HG03469 (cell line): ENCODE data around the gene SMIM29.
"Not testable (repeated sequence)": the region's sequence is repeated elsewhere in the genome, so short reads cannot be mapped to it uniquely, and the experiment has no call there.

Experiments used
- ATAC-seq: cut with Tn5 transposase; IDR thresholded peaks from one replicate; pipeline ENCODE4 v1.9.1; 2021; ENCODE audit warnings: mild to moderate bottlenecking, moderate library complexity, moderate number of reproducible peaks; ENCODE audit not compliant: unreplicated experiment

The SMIM29 gene

DNA sequence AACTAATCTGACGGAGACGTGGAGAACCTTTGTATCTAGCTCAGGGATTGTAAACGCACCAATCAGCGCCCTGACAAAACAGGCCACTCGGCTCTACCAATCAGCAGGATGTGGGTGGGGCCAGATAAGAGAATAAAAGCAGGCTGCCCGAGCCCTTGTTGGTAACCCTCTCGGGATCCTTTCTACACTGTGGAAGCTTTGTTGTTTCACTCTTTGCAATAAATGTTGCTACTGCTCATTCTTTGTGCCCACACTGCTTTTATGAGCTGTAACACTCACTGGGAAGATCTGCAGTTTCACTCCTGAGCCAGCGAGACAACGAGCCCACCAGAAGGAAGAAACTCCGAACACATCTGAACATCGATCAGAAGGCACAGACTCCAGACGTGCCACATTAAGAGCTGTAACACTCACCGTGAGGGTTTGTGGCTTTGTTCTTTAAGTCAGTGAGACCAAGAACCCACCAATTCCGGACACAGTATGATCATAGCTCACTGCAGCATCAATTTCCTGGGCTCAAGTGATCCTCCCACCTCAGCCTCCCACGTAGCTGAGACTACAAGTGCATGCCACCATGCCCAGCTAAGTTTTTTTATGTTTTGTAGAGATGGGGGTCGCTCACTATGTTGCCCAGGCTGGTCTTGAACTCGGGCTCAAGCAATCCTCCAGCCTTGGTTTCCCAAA lies 21.0 kb upstream of the SMIM29 start:
- not testable (repeated sequence) for ATAC-seq

DNA sequence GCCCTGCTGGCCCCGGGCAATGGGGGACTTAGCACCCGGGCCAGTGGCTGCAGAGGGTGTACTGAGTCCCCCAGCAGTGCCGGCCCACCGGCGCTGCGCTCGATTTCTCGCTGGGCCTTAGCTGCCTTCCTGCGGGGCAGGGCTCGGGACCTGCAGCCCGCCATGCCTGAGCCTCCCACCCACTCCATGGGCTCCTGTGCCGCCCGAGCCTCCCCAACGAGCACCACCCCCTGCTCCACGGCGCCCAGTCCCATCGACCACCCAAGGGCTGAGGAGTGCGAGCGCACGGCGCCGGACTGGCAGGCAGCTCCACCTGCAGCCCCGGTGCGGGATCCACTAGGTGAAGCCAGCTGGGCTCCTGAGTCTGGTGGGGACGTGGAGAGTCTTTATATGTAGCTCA lies 20.3 kb upstream of the SMIM29 start:
- ATAC-seq: not testable (repeated sequence)

DNA sequence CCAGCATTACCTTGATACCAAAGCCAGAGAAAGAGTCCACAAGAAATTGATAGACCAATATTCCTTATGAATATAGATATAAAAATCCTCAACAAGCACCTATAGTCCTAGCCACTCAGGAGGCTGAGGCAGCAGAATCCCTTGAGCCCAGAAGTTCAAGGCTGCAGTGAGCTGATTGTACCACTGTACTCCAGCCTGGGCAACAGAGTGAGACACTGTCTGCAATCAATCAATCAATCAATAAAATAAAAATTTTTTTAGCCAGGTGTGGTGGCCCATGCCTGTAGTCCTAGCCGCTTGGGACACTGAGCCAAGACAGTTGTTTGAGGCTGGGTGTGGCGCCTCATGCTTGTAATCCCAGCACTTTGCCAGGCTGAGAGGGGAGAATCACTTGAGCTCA lies 18.9 kb upstream of the SMIM29 start:
- ATAC-seq: no peak

DNA sequence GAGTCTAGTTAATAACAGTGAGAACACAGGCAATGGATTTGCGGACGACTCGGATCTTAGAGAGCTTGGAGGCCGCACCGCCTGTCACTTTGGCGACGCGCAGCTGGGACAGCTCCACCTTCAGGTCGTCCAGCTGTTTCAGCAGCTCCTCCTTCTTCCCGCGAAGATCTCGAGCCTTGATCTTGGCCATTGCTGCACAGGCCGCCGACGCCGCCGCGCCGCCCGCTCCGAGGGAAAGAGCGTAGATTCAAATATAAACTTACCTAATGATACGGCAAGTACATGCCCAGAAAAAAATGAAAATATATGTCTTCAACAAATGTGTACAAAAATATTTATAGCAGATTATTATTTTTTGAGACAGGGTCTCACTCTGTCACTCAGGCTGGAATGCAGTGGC lies 14.7 kb upstream of the SMIM29 start:
- ATAC-seq: not testable (repeated sequence)

DNA sequence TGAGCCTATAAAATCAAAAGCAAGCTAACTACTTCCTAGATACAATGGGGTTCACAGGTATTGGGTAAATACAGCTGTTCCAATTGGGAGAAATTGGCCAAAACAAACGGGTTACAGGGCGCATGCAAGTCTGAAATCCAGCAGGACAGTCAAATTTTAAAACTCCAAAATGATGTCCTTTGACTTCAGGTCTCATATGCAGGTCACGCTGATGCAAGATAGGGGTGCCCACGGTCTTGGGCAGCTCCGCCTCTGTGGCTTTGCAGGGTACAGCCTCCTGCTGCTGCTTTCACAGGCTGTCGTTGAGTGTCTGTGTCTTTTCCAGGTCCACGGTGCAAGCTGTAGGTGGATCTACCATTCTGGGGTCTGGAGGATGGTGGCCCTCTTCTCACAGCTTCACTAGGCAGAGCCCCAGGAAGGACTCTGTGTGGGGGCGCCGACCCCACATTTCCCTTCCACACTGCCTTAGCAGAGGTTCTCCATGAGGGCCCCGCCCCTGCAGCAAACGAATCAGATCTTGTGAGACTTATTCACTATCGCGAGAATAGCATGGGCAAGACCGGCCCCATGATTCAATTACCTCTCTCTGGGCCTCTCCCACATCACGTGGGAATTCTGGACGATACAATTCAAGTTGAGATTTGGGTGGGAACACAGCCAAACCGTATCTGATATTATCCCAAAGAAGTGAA lies 11.9 kb upstream of the SMIM29 start:
- ATAC-seq: no peak

DNA sequence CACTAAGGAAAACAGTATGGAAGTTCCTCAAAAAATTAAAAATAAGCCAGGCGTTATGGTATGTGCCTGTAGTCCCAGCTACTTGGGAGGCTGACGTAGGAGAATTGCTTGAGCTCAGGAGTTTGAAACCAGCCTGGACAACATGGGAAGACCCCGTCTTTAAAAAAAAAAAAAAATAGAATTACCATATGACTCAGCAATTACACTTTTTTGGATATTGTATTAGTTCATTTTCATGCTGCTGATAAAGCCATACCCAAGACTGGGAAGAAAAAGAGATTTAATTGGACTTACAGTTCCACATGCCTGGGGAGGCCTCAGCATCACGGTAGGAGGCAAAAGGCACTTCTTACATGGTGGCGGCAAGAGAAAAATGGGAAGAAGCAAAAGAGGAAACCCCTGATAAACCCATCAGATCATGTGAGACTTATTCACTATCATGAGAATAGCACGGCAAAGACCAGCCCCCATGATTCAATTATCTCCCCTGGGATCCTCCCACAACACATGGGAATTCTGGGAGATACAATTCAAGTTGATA lies 10.8 kb upstream of the SMIM29 start:
- ATAC-seq: no peak

DNA sequence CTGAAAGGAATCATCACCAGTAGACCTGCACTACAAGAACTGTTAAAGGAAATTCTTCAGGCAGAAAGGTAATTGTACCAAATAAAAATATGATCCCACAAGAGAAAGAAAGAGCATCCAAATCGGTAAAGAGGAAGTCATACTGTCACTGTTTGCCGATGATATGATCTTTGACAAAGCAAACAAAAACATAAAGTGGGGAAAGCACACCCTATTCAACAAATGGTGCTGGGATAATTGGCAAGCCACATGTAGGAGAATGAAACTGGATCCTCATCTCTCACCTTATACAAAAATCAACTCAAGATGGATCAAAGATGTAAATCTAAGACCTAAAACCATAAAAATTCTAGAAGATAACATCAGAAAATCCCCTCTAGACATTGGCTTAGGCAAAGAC lies 3.6 kb upstream of the SMIM29 start:
- not testable (repeated sequence) for ATAC-seq

DNA sequence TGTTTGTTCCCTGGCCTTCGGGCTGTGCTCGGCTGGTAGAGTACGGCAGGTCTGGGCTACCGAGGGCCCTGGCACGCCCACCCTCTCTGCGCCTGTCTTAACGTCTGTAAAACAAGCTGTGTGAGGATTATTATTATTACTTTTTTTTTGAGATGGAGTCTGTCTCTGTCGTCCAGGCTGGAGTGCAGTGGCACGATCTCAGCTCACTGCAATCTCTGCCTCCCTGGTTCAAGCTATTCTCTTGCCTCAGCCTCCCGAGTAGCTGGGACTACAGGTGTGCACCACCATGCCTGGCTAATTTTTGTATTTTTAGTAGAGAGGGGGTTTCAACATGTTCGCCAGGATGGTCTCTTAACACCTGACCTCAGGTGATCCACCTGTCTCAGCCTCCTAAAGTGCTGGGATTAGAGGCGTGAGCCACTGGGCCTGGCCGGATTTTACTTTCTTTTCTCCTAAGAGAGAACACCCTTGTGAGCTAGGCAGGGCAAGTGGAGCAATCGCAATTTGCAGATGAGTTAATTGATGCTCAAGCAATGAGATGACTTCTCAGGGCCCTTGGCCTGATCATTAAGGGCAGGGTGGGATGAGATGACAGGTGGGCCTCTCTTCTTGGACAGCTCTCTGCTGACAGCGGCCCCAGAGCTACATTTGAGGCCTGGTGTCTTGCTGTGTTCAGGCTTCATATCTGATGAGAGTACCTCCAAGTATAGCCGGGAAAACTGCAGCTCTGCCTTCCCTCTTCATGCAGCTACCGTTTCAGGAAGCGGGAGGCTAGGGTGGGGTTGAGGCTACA lies 859 bp upstream of the SMIM29 start:
- no peak for ATAC-seq

DNA sequence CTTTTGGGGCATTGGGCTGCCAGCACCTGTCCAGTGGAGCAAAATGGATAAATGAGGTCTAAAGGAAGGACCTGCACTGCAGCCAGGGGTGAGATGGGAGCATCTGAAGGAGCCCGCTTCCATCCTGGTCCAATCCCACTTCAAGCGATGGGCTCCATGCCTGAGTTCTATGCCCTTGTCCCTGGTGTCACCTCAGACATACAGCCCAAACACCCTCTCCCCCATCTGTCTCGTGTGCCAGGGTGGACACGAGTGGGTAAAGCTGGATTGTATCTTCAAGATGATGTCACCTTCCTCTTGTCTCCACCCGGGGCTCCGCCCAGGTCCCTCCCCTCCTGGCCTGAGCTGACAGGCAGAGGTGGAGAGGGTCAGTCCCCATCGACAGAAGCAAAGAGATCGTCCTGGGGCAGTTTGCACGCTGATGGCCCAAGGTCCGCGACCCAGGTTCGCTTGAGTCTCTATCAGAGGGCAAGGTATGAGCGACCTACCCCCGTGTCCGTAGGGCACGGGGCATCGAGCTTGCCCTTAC lies 544 bp downstream of the SMIM29 start:
- ATAC-seq: no peak

DNA sequence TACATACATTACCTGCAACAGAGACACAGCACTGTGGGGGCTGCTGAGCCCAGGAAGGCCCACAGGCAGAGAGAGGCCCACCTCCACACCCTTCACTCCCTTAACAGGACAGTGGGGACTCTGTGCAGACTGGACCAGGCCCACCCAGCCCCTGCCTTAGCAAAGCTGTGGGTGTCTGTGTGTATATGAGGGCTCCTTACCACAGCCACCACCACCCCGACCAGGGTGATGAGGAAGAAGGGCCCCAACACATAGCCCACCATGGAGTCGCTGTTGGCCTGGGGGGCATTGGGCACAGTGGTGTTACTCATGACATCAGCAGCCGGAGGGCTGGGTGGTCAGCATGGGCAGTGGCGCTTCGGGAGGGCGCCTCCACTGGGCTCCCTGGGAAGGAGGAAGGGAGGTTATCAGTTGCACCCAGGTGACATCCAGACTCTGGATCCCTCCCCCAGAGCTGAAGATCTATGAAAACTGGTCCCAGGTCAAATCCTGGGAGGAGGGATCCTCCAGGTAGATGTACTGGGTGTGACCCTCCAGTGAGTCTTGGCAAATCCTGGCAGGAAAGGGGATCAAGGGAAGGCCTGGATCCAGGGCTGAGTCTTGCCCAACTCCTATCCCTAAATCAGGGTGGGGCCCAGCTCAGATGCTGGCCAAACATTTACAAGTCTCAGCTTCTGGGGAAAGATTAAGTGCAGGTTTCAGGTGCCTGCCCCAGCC lies 1.2 kb downstream of the SMIM29 start:
- ATAC-seq: no peak

DNA sequence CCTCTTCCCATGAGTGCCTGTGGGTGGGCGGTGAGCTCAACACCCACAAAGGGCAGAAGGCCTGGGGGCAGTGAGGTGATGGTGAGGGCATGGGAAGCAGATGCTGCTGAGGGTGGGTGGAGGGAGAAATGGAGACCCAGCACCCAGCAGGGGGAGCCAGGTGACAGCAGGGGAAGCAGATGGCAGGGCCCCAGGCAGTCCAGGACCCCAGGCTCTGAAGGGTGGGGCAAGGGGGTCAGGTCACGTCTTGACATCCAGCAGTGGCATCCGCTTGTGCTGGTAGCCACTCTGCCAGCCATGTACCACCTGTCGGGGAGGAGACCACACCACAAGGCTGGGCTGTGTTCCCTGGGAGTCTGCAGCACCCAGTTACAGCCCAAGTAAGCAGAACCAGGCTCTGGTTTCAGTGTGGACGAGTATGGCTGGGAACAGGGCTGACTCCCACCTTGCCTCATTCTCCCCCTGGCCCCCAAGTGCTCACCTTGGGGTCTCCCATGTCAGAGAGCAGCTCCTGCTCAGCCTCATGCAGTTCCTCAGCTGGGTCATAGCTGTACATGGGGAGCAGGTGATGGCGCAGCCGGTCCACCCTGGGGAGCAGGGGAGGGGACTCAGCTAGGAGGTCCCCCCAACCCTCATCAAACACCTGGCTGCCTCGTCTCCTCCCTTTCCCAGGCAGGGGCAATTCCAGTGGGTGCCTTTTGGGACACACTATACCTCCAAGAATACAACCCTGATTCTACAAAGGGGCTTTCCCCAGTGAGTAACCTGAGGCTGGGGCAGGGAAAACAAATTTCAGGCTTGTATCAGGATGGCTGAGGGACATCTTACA lies 2.0 kb downstream of the SMIM29 start:
- ATAC-seq: no peak

DNA sequence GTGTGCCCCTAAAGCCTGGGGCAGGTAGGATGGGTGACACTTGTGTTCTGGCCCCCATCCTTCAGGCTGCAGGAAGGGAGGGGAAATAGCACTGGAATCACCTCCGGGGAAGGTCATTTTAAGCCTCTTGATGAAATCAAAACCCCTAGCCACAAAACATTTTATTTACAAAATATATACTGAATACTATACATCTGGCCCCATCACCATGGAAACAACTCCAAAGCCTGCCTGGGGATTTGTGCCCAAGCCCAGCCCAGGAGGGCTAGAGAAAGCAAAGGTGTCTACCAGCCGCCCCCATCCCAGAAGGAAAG lies 2.6 kb downstream of the SMIM29 start:
- ATAC-seq: no peak

DNA sequence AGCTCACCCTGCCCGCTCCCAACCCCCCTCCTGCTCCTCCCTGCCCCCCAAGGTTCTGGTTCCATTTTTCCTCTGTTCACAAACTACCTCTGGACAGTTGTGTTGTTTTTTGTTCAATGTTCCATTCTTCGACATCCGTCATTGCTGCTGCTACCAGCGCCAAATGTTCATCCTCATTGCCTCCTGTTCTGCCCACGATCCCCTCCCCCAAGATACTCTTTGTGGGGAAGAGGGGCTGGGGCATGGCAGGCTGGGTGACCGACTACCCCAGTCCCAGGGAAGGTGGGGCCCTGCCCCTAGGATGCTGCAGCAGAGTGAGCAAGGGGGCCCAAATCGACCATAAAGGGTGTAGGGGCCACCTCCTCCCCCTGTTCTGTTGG lies 3.1 kb downstream of the SMIM29 start:
- ATAC-seq: not testable (repeated sequence)

DNA sequence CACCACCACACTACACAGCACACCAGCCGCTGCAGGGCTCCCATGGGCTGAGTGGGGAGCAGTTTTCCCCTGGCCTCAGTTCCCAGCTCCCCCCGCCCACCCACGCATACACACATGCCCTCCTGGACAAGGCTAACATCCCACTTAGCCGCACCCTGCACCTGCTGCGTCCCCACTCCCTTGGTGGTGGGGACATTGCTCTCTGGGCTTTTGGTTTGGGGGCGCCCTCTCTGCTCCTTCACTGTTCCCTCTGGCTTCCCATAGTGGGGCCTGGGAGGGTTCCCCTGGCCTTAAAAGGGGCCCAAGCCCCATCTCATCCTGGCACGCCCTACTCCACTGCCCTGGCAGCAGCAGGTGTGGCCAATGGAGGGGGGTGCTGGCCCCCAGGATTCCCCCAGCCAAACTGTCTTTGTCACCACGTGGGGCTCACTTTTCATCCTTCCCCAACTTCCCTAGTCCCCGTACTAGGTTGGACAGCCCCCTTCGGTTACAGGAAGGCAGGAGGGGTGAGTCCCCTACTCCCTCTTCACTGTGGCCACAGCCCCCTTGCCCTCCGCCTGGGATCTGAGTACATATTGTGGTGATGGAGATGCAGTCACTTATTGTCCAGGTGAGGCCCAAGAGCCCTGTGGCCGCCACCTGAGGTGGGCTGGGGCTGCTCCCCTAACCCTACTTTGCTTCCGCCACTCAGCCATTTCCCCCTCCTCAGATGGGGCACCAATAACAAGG lies 3.6 kb downstream of the SMIM29 start:
- not testable (repeated sequence) for ATAC-seq

DNA sequence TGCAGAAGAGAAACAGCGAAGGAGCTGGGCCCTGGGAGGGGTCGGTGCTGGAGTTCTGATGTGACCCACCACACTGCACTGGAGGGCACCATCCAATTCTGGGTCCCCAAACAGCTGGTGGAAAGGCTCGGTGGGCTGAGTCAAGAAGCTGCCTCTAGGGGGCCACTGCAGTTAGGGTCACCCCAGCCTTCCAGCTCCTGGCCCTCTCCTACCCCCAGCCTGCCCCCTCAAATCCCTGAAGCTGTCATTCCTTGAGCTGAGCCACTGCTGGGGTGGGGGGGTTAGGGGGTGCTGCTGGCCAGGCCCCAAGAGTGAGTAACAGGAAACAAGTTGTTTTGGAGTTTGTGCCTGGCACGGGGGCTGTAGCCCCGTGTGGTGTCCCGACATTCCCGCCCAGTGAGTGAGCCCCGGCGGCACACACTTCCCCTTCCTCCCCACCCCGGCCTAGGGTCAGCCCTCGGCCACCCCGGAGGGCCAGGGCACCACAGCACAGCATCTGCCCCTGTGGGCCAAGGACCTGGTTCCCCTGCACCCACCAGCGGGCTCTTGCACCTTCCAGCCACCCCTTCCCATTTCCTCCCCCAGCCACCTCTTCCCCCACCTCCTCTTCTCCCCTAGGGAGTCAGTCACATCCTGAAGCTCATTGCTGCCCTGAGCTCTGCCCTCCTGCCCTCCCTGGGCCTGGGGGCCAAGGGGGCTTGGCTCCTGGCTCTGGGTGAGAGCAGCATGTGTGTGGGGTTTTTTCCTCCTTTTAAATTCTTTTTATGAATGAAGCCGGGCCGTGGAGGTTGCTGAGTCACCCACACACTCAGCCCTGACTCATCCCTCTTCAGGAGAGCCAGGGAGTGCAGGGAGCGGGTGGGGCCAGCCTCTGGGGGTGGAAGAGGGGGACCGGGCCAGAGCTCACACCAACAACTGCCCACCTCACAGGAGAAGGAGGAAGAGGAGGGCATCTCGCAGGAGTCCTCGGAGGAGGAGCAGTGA lies 4.6 kb downstream of the SMIM29 start:
- no peak for ATAC-seq

DNA sequence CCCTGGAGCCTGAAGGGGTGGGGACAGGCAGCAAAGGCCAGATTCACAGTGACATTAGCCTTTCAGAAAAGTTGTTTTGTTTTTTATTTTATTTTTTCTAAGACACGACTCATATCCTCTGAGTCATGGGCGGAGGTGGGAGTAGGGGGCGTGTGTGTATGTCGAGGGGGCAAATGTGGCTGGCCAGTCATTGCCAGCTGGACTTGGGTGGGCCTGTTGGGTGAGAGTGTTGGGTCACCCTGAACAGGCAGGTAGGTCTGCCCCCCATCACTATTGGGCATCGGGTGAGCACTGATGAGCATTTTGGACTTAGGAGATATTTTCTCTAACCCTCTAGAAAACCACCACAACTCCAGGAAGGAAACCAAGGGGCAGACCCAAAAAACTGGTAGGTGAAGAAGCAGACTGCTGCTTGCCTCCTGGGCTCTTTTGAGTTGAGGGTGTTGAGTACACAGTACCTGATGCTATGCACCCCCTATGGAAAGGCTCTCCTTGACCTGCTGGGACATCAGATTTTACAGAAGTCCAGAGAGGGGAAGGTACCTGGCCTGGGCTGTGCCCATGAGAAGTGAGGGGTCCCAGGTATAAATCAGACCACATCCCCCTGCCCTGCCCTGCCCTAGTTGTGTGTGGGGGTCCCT lies 5.6 kb downstream of the SMIM29 start:
- ATAC-seq: no peak

DNA sequence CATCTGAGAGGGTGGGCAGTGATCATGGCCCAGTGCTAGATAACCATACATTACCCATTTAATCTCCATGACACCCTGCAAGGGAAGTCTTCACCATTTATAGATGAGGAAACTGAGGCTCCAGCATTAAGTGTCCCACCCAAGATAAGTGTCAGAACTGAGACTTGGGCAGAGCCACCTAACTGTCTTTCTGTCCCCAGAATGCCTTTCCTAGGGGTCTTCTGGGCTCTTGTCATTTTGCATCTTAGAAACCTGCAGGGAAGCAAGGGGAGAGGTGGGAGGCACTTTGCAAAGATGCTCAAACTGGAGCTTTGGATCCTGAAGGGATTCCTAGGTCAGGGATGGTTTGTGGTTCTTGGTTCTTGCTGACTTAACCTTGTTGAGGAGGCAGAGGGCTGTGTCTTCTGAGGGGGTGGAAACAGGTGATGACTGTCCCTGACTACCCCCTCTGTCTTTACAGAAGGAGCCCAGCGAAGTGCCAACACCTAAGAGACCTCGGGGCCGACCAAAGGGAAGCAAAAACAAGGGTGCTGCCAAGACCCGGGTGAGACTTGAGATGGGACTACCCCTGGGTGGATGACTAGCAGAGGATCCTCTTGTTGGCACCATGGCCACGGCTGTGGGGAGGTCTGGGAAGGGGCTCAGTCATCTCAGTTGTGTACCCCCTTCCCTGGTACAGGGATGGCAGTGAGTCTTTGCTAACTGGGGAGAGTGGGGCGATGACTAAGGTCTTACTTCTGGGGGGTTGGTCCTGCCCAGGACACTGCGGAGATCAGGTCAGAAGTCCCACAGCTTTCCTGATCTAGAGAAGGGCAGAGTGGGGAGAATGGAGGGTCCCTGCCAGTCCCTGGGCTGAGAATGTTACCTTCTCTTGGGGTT lies 6.3 kb downstream of the SMIM29 start:
- no peak for ATAC-seq
